Measurements from ENCODE around the gene ISM1. TPM values are rescaled to one million over a fixed set of nuclear protein-coding genes. Genes with fewer than 3 reads are reported as not detected.
"Not testable (repeated sequence)": the region's sequence is repeated elsewhere in the genome, so short reads cannot be mapped to it uniquely, and the experiment has no call there.

The ISM1 gene
- polyA plus RNA-seq, 2 donors: 1.5 to 2.2 TPM

DNA sequence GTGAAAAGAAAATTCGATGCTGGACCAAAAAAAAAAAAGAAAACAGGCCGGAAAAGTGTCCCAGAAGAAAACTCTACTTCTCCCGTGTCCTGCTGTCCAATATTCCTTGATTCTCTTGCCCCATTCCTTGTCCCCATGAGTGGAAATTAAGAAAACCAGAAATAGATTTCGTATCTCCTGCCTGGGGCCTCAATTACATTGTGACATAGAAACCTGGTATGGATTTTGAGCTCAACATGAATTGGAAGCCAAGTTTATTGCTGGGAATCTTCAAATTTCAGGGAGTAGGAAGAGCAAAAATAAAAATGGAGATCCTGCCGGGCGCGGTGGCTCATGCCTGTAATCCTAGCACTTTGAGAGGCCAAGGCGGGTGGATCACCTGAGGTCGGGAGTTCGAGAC lies 11.9 kb downstream of the ISM1 start:
- H3K4me3 ChIP-seq (ENCODE audit: low read depth in 1 of 2, low read length in 2 of 2): no peak overlapping the region
- no peaks in the 10 kb centered on the region for H3K27me3 ChIP-seq (ENCODE audit: control insufficient read depth in 1 of 2, insufficient read depth in 2 of 2, low read length in 2 of 2)
- WGBS, 2 donors: 89 to 93% methylated on average over 10 of the region's 10 CpGs

DNA sequence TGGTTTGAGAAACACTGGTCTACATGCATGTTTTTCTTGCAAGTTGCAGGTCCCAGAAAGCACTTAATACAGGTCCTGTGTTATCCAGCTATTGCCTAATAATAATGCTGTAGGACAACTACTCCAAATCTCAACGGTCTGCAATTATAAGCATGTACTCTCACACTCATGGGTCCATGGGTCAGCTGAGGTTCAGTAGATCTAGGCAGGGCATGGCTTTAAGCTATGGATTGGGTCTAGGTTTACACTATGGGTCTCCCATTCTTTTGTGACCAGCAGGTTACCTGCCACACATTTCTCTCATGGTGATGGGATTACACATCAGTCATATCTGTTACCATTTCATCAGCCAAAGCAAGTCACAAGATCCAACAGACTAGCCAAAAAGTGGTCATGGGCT lies 13.9 kb downstream of the ISM1 start:
- Histone ChIP-seq H3K4me3 (ENCODE audit: low read depth in 1 of 2, low read length in 2 of 2) (no peak overlapping the region), H3K27me3 (ENCODE audit: control insufficient read depth in 1 of 2, insufficient read depth in 2 of 2, low read length in 2 of 2) (no peaks in the 10 kb centered on the region), H3K27ac (ENCODE audit: low read depth in 2 of 2, low read length in 1 of 2) (no peak overlapping the region), H3K36me3 (ENCODE audit: control insufficient read depth in 2 of 2, insufficient read depth in 2 of 2, low read length in 1 of 2) (no peaks in the 10 kb centered on the region), H3K9me3 (ENCODE audit: control insufficient read depth in 2 of 2, insufficient read depth in 1 of 2, low read depth in 1 of 2, low read length in 1 of 2) (no peaks in the 10 kb centered on the region), H3K4me1 (ENCODE audit: control insufficient read depth in 2 of 2, insufficient read depth in 2 of 2, low read length in 1 of 2) (no peaks in the 10 kb centered on the region)
- WGBS, 2 donors: 74 to 79% methylated on average over 1 of the region's 1 CpG

More for the DNA sequence above, 11.9 kb downstream of the ISM1 start:
- Histone ChIP-seq H3K36me3 (ENCODE audit: control insufficient read depth in 2 of 2, insufficient read depth in 2 of 2, low read length in 1 of 2) (no peaks in the 10 kb centered on the region), H3K4me1 (ENCODE audit: control insufficient read depth in 2 of 2, insufficient read depth in 2 of 2, low read length in 1 of 2) (no peaks in the 10 kb centered on the region), H3K27ac (ENCODE audit: low read depth in 2 of 2, low read length in 1 of 2) (no peak overlapping the region), H3K9me3 (ENCODE audit: control insufficient read depth in 2 of 2, insufficient read depth in 1 of 2, low read depth in 1 of 2, low read length in 1 of 2) (no peaks in the 10 kb centered on the region)

DNA sequence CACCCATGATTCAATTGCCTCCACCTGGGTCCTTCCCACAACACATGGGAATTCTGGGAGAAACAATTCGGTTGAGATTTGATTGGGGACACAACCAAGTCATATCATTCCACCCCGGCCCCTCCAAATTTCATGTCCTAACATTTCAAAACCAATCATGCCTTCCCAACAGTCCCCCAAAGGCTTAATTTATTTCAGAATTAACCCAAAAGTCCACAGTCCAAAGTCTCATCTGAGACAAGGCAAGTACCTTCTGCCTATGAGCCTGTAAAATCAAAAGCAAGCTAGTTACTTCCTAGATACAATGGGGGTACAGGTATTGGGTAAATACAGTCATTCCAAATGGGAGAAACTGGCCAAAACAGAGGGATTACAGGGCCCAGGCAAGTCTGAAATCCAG lies 15.3 kb downstream of the ISM1 start:
- H3K27ac ChIP-seq (ENCODE audit: low read depth in 2 of 2, low read length in 1 of 2); H3K36me3 ChIP-seq (ENCODE audit: control insufficient read depth in 2 of 2, insufficient read depth in 2 of 2, low read length in 1 of 2); H3K27me3 ChIP-seq (ENCODE audit: control insufficient read depth in 1 of 2, insufficient read depth in 2 of 2, low read length in 2 of 2); H3K4me1 ChIP-seq (ENCODE audit: control insufficient read depth in 2 of 2, insufficient read depth in 2 of 2, low read length in 1 of 2); H3K9me3 ChIP-seq (ENCODE audit: control insufficient read depth in 2 of 2, insufficient read depth in 1 of 2, low read depth in 1 of 2, low read length in 1 of 2); H3K4me3 ChIP-seq (ENCODE audit: low read depth in 1 of 2, low read length in 2 of 2): not testable (repeated sequence)
- WGBS, 2 donors: 88 to 90% methylated on average over 2 of the region's 2 CpGs

DNA sequence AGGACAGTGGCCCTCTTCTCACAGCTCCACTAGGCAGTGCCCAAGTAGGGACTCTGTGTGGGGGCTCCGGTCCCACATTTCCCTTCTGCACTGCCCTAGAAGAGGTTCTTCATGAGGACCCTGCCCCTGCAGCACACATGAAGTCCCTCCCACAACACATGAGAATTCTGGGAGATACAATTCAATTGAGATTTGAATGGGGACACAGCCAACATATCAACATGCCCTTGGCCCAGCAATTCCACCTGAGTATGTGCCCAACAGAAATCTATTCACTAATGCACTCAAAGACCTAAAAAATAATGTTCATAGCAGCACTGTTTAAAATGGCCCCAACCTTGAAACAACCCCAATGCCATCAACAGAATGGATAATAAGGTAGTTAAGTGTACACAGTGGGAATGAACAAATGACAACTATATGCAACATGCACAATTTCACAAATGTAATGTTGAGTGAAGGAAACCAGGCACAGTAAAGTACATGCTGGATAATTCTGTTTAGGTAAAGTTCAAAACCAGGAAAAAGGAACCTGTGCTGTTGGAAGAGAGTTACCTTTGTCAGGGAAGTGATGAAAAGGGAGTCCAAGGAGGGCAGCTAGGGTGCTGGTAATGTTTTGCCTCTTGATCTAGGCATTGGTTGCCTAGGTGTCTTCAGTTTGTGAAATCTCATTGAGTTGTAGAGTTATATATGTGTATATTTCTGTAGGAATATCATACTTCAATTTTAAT lies 16.1 kb downstream of the ISM1 start:
- 90 to 100% methylated on average over 1 of the region's 1 CpG for WGBS, 2 donors

DNA sequence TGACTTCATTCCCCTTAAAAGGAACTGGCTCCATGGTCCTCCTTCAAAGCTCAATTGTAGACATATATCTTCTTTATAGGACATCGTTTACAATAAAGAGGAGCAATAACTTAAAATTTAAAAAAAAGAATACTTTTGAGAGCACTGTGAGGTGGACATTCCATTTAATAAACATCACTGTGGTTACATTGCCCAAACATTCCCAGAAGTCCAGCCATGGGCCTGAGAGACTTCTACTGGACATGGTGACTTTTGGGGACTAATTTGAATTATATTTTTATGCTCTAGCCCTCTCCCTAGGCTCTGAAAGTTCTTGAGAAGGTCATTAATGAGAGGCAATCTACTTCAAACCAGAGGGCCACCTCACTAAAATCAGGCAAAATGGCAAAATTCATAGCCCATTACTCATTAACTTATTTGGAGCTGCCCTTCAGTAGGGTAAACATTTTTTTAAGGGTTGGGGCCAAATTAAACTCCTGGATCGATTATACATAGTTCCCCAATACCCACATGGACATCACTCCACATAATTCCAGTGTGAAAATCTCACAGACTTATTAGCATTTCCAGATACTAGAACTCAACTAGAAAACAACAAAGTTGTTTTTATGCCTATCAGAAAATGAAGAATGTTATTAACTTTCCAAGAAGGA lies 17.1 kb downstream of the ISM1 start:
- Histone ChIP-seq H3K4me3 (ENCODE audit: low read depth in 1 of 2, low read length in 2 of 2) (no peak overlapping the region), H3K27me3 (ENCODE audit: control insufficient read depth in 1 of 2, insufficient read depth in 2 of 2, low read length in 2 of 2) (no peaks in the 10 kb centered on the region), H3K36me3 (ENCODE audit: control insufficient read depth in 2 of 2, insufficient read depth in 2 of 2, low read length in 1 of 2) (no peaks in the 10 kb centered on the region), H3K4me1 (ENCODE audit: control insufficient read depth in 2 of 2, insufficient read depth in 2 of 2, low read length in 1 of 2) (no peaks in the 10 kb centered on the region), H3K27ac (ENCODE audit: low read depth in 2 of 2, low read length in 1 of 2) (no peak overlapping the region), H3K9me3 (ENCODE audit: control insufficient read depth in 2 of 2, insufficient read depth in 1 of 2, low read depth in 1 of 2, low read length in 1 of 2) (no peaks in the 10 kb centered on the region)
- 79 to 83% methylated on average over 2 of the region's 2 CpGs for WGBS, 2 donors

More for the DNA sequence above, 16.1 kb downstream of the ISM1 start:
- H3K27ac ChIP-seq (ENCODE audit: low read depth in 2 of 2, low read length in 1 of 2): no peak overlapping the region
- no peaks in the 10 kb centered on the region for H3K4me1 ChIP-seq (ENCODE audit: control insufficient read depth in 2 of 2, insufficient read depth in 2 of 2, low read length in 1 of 2)
- no peaks in the 10 kb centered on the region for H3K9me3 ChIP-seq (ENCODE audit: control insufficient read depth in 2 of 2, insufficient read depth in 1 of 2, low read depth in 1 of 2, low read length in 1 of 2)
- no peak overlapping the region for H3K4me3 ChIP-seq (ENCODE audit: low read depth in 1 of 2, low read length in 2 of 2)
- H3K36me3 ChIP-seq (ENCODE audit: control insufficient read depth in 2 of 2, insufficient read depth in 2 of 2, low read length in 1 of 2): no peaks in the 10 kb centered on the region
- H3K27me3 ChIP-seq (ENCODE audit: control insufficient read depth in 1 of 2, insufficient read depth in 2 of 2, low read length in 2 of 2): no peaks in the 10 kb centered on the region

DNA sequence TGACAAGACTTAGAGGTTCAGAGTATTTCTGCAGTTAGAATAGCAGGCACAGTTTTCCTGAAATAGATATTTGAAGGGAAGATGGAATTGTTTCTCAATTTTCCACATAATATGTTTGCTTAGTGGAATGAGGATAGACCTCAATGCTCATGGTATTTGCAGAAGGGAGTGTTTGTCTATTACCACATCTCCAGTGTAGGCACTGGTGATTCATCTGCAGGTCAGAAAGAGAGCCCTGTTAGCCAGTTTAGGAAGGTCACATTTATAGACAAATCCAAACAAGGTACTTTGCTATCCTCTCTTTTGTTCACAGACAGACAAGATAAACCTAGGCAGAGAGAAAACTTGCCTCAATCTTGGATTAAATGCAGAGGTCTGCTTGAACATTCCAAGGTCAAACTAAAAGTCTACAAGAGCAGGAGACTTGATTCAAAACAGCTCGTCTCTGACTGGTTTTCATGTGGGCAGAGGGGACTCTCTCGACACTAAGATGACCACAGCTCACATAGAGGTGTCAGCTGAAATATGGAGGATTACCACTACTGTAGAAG lies 22.8 kb downstream of the ISM1 start:
- no peak overlapping the region for H3K27ac ChIP-seq (ENCODE audit: low read depth in 2 of 2, low read length in 1 of 2)
- 83 to 87% methylated on average over 2 of the region's 2 CpGs for WGBS, 2 donors
- no peaks in the 10 kb centered on the region for H3K27me3 ChIP-seq (ENCODE audit: control insufficient read depth in 1 of 2, insufficient read depth in 2 of 2, low read length in 2 of 2)
- H3K36me3 ChIP-seq (ENCODE audit: control insufficient read depth in 2 of 2, insufficient read depth in 2 of 2, low read length in 1 of 2): no peaks in the 10 kb centered on the region
- H3K4me3 ChIP-seq (ENCODE audit: low read depth in 1 of 2, low read length in 2 of 2): no peak overlapping the region
- no peaks in the 10 kb centered on the region for H3K9me3 ChIP-seq (ENCODE audit: control insufficient read depth in 2 of 2, insufficient read depth in 1 of 2, low read depth in 1 of 2, low read length in 1 of 2)
- no peaks in the 10 kb centered on the region for H3K4me1 ChIP-seq (ENCODE audit: control insufficient read depth in 2 of 2, insufficient read depth in 2 of 2, low read length in 1 of 2)

DNA sequence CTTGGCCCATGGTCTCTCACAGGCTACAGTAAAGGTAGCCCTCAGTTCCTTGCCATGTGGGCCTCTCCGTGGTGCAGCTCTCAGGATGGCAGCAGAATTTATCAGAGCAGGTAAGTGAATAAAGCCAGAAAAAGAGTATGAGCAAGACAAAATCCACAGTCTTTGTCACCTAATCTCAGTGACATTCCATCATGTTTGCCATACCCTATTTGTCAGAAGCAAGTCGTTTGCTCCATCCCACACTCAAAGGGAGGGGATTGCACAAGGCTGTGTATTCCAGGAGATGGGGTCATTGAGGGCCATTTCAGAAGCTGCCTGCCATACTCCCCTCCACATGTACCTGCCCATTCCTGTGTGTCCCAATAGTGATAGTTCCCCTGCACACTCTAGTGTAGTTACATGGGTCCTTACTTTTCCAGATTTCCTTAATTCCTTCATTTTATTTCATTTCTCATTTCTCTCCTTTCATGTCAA lies 24.2 kb downstream of the ISM1 start:
- Histone ChIP-seq H3K4me3 (ENCODE audit: low read depth in 1 of 2, low read length in 2 of 2) (no peak overlapping the region), H3K9me3 (ENCODE audit: control insufficient read depth in 2 of 2, insufficient read depth in 1 of 2, low read depth in 1 of 2, low read length in 1 of 2) (no peaks in the 10 kb centered on the region), H3K36me3 (ENCODE audit: control insufficient read depth in 2 of 2, insufficient read depth in 2 of 2, low read length in 1 of 2) (no peaks in the 10 kb centered on the region), H3K27ac (ENCODE audit: low read depth in 2 of 2, low read length in 1 of 2) (no peak overlapping the region), H3K27me3 (ENCODE audit: control insufficient read depth in 1 of 2, insufficient read depth in 2 of 2, low read length in 2 of 2) (no peaks in the 10 kb centered on the region), H3K4me1 (ENCODE audit: control insufficient read depth in 2 of 2, insufficient read depth in 2 of 2, low read length in 1 of 2) (no peaks in the 10 kb centered on the region)
- 70 to 72% methylated on average over 2 of the region's 2 CpGs for WGBS, 2 donors

DNA sequence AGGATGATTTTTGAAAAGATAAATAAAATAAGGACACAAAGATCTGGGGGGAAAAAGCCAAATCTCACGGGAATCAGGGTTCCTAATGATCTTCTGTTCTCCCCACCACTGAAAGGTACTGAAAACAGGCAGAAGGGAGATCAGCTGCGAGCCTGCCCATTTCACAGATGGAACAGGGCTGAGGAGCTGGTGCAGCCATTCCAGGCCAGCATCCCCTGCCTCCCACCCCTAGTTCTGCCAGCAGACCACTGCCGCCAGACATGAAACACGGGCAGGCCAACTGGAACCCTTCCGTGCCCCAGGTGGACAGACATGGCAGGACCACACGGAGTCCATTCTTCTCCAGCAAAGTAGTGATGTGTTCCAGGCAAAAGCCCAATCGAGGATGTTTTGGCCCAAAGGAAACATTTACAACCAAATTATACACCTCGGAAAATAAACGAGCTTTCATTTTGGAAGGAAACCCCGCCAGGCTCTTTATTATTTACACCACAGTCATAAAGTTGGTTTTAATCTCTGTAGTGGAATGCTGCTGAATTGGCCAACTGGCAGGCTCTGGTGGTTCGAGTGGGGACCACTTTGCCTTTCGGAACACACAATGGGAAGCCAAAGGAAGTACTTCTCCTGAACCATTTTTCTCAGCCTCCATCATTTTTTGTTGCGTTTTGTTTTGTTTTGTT lies 28.2 kb downstream of the ISM1 start:
- WGBS, 2 donors: 72% methylated on average over 13 of the region's 13 CpGs
- H3K4me1 ChIP-seq (ENCODE audit: control insufficient read depth in 2 of 2, insufficient read depth in 2 of 2, low read length in 1 of 2): no peaks in the 10 kb centered on the region
- no peaks in the 10 kb centered on the region for H3K9me3 ChIP-seq (ENCODE audit: control insufficient read depth in 2 of 2, insufficient read depth in 1 of 2, low read depth in 1 of 2, low read length in 1 of 2)
- H3K27ac ChIP-seq (ENCODE audit: low read depth in 2 of 2, low read length in 1 of 2): no peak overlapping the region
- no peaks in the 10 kb centered on the region for H3K27me3 ChIP-seq (ENCODE audit: control insufficient read depth in 1 of 2, insufficient read depth in 2 of 2, low read length in 2 of 2)
- H3K36me3 ChIP-seq (ENCODE audit: control insufficient read depth in 2 of 2, insufficient read depth in 2 of 2, low read length in 1 of 2): no peaks in the 10 kb centered on the region
- H3K4me3 ChIP-seq (ENCODE audit: low read depth in 1 of 2, low read length in 2 of 2): no peak overlapping the region

DNA sequence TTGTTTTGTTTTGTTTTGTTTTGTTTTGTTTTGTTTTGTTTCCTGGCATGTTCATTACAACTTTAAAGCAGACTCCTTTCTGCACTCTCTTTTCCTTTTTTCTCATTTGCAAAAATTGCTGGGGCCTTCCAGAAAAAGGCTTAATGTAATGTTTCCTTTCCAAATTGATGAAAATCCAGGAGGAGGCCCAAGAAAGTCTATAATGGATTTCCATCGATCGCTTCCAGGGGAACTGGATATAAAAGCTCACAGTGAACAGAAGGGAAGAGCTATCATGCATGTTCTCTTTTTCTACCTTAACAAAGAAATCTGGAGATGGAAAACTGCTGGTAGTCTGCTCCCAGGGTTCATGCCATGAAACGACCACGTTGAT lies 28.7 kb downstream of the ISM1 start:
- no peak overlapping the region for H3K4me3 ChIP-seq (ENCODE audit: low read depth in 1 of 2, low read length in 2 of 2)
- H3K9me3 ChIP-seq (ENCODE audit: control insufficient read depth in 2 of 2, insufficient read depth in 1 of 2, low read depth in 1 of 2, low read length in 1 of 2): no peaks in the 10 kb centered on the region
- no peaks in the 10 kb centered on the region for H3K27me3 ChIP-seq (ENCODE audit: control insufficient read depth in 1 of 2, insufficient read depth in 2 of 2, low read length in 2 of 2)
- no peaks in the 10 kb centered on the region for H3K36me3 ChIP-seq (ENCODE audit: control insufficient read depth in 2 of 2, insufficient read depth in 2 of 2, low read length in 1 of 2)
- no peaks in the 10 kb centered on the region for H3K4me1 ChIP-seq (ENCODE audit: control insufficient read depth in 2 of 2, insufficient read depth in 2 of 2, low read length in 1 of 2)
- no peak overlapping the region for H3K27ac ChIP-seq (ENCODE audit: low read depth in 2 of 2, low read length in 1 of 2)
- 61 to 80% methylated on average over 4 of the region's 4 CpGs for WGBS, 2 donors
